ENCODE data around the gene EPB42.

EPB42 gene

DNA sequence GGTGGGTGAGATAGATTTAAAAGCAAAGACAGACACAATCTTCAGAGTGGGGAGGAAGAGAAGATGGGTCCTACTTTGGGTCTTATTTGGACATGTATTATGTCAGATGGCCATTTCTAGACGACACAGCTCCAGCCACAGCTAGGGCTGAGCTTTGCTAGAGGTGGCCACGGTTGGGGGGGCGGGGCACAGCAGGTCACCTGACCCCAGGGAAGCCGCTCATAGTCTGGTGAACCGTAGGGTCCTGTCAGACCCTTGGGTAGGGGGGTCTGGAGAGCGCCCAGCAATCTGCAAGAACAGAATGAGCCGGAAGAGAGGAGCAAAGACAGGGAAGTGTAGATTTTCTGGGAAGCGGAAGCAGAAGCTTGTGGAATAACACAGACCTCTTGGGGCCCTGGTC, 6.6 kb downstream of the EPB42 start (continued):
- TF ChIP-seq, protein P1, sequence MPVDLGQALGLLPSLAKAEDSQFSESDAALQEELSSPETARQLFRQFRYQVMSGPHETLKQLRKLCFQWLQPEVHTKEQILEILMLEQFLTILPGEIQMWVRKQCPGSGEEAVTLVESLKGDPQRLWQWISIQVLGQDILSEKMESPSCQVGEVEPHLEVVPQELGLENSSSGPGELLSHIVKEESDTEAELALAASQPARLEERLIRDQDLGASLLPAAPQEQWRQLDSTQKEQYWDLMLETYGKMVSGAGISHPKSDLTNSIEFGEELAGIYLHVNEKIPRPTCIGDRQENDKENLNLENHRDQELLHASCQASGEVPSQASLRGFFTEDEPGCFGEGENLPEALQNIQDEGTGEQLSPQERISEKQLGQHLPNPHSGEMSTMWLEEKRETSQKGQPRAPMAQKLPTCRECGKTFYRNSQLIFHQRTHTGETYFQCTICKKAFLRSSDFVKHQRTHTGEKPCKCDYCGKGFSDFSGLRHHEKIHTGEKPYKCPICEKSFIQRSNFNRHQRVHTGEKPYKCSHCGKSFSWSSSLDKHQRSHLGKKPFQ (tag by site-specific recombination; IDR thresholded peaks at IDR 0.05): no peak
- TF ChIP-seq TRIM28 (IDR thresholded peaks at IDR 0.05; ENCODE audit: borderline replicate concordance, low read length) (no peak), ZNF558 (tag by site-specific recombination; IDR thresholded peaks at IDR 0.05) (no peak), ZNF610 (tag by site-specific recombination; IDR thresholded peaks at IDR 0.05; ENCODE audit: borderline replicate concordance) (no peak), ZNF16 (tag by site-specific recombination; IDR thresholded peaks at IDR 0.05; ENCODE audit: low read depth) (no peak)
- TF ChIP-seq, protein P2, sequence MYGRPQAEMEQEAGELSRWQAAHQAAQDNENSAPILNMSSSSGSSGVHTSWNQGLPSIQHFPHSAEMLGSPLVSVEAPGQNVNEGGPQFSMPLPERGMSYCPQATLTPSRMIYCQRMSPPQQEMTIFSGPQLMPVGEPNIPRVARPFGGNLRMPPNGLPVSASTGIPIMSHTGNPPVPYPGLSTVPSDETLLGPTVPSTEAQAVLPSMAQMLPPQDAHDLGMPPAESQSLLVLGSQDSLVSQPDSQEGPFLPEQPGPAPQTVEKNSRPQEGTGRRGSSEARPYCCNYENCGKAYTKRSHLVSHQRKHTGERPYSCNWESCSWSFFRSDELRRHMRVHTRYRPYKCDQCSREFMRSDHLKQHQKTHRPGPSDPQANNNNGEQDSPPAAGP (tag by site-specific recombination; IDR thresholded peaks at IDR 0.05): no peak

DNA sequence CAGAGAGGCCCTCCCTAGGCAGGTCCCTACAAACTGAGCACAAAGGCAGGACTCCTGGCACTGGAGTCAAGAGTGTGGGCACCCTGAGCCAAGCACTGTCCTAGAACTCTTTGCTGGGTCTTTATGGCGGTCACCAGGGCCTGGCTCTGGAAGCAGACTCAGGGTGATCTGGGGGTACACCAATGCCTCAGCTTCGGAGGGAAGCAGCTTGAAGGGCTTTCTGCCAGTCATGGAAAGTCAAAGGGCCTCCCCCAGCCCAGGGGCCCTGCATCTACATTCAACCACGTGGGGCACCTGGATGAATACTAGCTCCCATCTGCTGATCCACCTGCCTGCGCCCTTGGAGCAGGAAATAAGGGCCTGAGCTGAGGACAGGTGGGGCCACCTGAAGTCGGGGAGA, 7.4 kb downstream of the EPB42 start:
- H3K36me3 ChIP-seq (ENCODE audit: control insufficient read depth in 2 of 2, insufficient read depth in 1 of 2, low read length in 2 of 2): no peaks in the 10 kb centered on the region
- POLR2A ChIA-PET: no interaction called here
- H3K4me3 ChIP-seq (ENCODE audit: low read depth, low read length): no peak overlapping the region
- no peak for TF ChIP-seq ZNF292 (tag by site-specific recombination; IDR thresholded peaks at IDR 0.05; ENCODE audit: borderline replicate concordance, low read depth)
- TF ChIP-seq ZNF548 (tag by site-specific recombination; IDR thresholded peaks at IDR 0.05): no peak
- TF ChIP-seq ZNF530 (tag by site-specific recombination; IDR thresholded peaks at IDR 0.05; ENCODE audit: low read depth): no peak
- TF ChIP-seq KLF16 (tag by site-specific recombination; IDR thresholded peaks at IDR 0.05): no peak
- TF ChIP-seq, protein P3, sequence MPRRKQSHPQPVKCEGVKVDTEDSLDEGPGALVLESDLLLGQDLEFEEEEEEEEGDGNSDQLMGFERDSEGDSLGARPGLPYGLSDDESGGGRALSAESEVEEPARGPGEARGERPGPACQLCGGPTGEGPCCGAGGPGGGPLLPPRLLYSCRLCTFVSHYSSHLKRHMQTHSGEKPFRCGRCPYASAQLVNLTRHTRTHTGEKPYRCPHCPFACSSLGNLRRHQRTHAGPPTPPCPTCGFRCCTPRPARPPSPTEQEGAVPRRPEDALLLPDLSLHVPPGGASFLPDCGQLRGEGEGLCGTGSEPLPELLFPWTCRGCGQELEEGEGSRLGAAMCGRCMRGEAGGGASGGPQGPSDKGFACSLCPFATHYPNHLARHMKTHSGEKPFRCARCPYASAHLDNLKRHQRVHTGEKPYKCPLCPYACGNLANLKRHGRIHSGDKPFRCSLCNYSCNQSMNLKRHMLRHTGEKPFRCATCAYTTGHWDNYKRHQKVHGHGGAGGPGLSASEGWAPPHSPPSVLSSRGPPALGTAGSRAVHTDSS (tag by site-specific recombination; IDR thresholded peaks at IDR 0.05): no peak
- no peak for TF ChIP-seq ZNF623 (tag by site-specific recombination; IDR thresholded peaks at IDR 0.05)
- TF ChIP-seq, protein P4, sequence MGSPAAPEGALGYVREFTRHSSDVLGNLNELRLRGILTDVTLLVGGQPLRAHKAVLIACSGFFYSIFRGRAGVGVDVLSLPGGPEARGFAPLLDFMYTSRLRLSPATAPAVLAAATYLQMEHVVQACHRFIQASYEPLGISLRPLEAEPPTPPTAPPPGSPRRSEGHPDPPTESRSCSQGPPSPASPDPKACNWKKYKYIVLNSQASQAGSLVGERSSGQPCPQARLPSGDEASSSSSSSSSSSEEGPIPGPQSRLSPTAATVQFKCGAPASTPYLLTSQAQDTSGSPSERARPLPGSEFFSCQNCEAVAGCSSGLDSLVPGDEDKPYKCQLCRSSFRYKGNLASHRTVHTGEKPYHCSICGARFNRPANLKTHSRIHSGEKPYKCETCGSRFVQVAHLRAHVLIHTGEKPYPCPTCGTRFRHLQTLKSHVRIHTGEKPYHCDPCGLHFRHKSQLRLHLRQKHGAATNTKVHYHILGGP (tag by site-specific recombination; IDR thresholded peaks at IDR 0.05): no peak
- no peak overlapping the region for H3K27ac ChIP-seq (ENCODE audit: extremely low read depth, low read depth, low read length)
- H3K9me3 ChIP-seq (ENCODE audit: control insufficient read depth, insufficient read depth, low read depth, low read length): no peaks in the 10 kb centered on the region
- H3K4me1 ChIP-seq (ENCODE audit: control insufficient read depth, insufficient read depth, low read length): no peaks in the 10 kb centered on the region
- CTCF ChIA-PET: interaction anchor here (0.5 to 1.7 kb wide), 5 partner anchors 9 to 73 kb away, joined by 3 to 9 read pairs (median 3); no protein-coding TSS in a partner anchor

DNA sequence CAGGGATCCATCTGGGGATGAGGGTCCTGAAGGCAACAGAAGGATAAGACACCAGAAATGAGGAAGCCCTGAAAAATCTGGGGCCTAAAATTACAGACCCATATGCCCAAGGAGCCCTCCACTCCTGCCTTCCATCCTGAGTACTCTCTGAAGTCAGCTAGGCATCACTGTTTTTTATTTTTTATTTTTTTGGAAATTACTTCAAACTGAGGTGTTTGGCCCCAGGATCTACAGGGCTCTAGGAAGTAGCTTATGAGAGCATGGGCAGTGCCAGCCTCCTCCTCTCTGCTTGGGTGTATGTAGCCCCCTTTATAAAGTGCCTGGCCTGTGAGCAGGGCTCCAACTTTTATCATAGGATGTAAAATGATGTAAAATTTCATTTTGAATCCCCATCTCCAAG, 7.9 kb downstream of the EPB42 start:
- POLR2A ChIA-PET: no interaction called here
- Histone ChIP-seq H3K27ac (ENCODE audit: extremely low read depth, low read depth, low read length) (no peak overlapping the region), H3K4me1 (ENCODE audit: control insufficient read depth, insufficient read depth, low read length) (no peaks in the 10 kb centered on the region), H3K4me3 (ENCODE audit: low read depth, low read length) (no peak overlapping the region), H3K9me3 (ENCODE audit: control insufficient read depth, insufficient read depth, low read depth, low read length) (no peaks in the 10 kb centered on the region), H3K36me3 (ENCODE audit: control insufficient read depth in 2 of 2, insufficient read depth in 1 of 2, low read length in 2 of 2) (no peaks in the 10 kb centered on the region)
- TF ChIP-seq ZNF350 (tag by site-specific recombination; IDR thresholded peaks at IDR 0.05): no peak
- no peak for TF ChIP-seq ZNF529 (tag by site-specific recombination; IDR thresholded peaks at IDR 0.05; ENCODE audit: insufficient replicate concordance)
- no peak for TF ChIP-seq ZNF24 (tag by site-specific recombination; IDR thresholded peaks at IDR 0.05)
- TF ChIP-seq, protein P5, sequence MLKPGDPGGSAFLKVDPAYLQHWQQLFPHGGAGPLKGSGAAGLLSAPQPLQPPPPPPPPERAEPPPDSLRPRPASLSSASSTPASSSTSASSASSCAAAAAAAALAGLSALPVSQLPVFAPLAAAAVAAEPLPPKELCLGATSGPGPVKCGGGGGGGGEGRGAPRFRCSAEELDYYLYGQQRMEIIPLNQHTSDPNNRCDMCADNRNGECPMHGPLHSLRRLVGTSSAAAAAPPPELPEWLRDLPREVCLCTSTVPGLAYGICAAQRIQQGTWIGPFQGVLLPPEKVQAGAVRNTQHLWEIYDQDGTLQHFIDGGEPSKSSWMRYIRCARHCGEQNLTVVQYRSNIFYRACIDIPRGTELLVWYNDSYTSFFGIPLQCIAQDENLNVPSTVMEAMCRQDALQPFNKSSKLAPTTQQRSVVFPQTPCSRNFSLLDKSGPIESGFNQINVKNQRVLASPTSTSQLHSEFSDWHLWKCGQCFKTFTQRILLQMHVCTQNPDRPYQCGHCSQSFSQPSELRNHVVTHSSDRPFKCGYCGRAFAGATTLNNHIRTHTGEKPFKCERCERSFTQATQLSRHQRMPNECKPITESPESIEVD (tag by site-specific recombination; IDR thresholded peaks at IDR 0.05): no peak
- TF ChIP-seq FEZF1 (tag by site-specific recombination; IDR thresholded peaks at IDR 0.05): no peak
- no peak for TF ChIP-seq SP2 (tag by site-specific recombination; IDR thresholded peaks at IDR 0.05)
- TF ChIP-seq KLF7 (tag by site-specific recombination; IDR thresholded peaks at IDR 0.05; ENCODE audit: borderline replicate concordance): no peak
- CTCF ChIA-PET: interaction anchor here (0.5 to 1.4 kb wide), 3 partner anchors 9 to 73 kb away, joined by 3 to 9 read pairs (median 3); no protein-coding TSS in a partner anchor
